ENCODE data around the gene TCAP.
"Not testable (repeated sequence)": the region's sequence is repeated elsewhere in the genome, so short reads cannot be mapped to it uniquely, and the experiment has no call there.

The TCAP gene

DNA sequence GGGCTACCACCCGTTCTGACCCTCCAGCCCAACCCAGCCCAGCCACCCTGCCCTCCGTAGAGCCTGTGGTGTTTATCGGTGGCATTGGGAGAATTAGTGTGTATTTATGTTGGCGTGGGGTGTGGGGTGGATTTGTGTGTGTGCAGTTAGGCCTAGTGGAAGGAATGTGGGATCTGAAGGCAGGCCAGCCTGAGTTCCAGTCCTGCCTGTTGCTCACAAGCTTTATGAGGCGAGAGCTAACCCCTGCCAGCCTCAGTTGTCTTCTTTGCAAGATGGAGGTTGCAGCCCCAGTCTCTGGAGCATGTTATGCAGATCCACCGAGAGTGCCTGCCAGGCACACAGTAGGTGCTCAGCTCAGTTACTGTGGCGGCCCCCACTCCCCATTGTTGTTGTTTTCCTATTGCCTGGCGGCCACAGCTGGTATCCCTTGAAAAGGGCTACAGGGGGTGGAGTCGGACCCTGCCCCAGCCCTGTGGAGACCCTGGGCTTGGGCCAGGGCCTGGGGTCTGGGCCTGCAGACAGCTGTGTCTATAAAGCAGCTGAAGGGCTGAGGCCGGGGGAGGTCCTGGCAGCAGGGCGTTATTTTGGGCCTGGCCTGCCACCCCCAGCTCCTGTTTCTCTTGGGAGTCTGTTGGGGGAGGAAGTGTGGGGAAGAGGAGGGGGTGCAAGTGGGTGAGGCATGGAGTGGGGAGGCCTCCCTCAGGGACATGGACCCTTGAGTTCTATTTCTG, 39.8 kb downstream of the TCAP start:
- no peak for DNase-seq (ENCODE audit: low read depth in 2 of 2)

DNA sequence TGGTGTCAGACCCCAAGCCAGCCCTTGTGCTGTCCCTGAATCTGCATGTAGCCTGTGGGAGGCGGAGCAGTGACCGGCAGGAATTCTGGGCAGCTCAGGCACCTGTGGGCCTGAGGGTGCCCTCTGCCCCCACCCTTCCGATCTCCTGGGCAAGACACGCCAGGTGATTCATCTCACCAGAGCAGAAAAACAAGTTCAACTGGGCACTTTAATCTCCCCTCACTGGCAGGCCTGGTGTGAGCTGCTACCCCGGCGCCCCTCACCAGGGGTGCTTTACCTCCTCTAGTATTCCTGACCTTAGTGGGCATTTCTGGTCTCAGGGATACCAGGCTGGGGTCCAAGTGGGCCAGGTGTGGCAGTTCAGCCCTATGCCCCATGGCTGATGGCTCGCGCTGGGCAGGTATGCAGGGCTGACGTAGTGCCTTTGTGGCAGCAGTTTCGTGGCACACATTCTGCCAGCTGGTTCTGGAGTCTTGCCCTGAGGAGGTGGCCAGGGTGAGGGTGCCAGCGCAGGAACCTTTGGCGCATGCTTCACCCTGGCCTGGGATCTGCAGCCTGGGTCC, 40.7 kb downstream of the TCAP start:
- no peak for DNase-seq (ENCODE audit: low read depth in 2 of 2)

DNA sequence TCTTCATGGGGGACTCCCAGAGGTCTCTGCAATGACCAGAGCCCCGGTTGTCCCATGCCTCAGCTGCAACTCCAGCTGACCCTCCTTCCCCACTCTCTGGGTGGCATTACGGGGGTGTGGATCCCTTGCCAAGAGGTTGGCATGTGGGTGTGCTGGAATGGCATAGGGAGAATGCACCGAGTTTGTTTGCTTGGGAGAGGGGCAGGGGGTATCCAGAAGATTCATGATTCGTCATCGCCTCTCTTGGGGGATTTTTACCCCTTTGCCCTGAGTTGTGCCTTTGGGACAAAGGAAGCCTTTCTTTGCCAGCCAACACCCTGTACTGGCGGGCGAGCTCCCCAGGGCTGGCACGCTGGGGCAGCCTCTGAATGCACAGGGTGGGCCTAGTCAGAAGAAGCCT, 41.2 kb downstream of the TCAP start:
- DNase-seq (ENCODE audit: low read depth in 2 of 2), result no peak

DNA sequence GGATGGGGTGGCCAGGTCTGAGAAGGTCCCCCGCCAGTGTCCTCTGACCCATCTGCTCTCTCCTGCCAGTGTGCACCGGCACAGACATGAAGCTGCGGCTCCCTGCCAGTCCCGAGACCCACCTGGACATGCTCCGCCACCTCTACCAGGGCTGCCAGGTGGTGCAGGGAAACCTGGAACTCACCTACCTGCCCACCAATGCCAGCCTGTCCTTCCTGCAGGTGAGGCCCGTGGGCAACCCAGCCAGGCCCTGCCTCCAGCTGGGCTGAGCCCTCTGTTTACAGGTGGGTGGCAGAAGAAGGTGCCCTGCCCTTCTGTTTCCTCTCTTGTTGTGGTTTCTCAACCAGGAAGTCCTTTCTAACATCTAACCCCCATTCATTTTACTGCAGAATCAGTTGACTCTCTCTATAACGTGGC, 41.8 kb downstream of the TCAP start:
- no peak for DNase-seq (ENCODE audit: low read depth in 2 of 2)

DNA sequence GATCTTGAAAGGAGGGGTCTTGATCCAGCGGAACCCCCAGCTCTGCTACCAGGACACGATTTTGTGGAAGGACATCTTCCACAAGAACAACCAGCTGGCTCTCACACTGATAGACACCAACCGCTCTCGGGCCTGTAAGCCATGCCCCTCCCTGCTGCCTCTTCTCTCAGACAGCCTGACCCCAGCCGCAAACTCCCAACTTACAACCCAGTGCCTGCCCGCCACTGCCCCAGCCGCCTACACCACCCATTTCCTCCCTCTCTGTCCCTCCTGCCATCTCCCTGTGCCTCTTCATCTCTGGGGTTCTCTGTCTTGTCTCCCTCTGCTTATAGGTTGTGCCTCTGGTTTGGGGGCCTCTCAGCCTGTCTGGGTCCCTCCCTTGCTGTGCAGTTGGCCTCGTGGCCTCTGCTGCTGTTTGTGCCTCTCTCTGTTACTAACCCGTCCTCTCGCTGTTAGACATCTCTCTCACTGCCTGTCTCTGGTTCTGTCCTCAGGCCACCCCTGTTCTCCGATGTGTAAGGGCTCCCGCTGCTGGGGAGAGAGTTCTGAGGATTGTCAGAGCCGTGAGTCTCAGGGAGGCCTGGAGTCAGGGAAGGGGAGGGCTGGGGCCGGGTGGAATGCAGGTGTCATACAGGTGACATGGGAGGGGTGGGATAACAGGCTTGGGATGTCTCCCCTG, 44.3 kb downstream of the TCAP start:
- DNase-seq (ENCODE audit: low read depth in 2 of 2), result no peak

DNA sequence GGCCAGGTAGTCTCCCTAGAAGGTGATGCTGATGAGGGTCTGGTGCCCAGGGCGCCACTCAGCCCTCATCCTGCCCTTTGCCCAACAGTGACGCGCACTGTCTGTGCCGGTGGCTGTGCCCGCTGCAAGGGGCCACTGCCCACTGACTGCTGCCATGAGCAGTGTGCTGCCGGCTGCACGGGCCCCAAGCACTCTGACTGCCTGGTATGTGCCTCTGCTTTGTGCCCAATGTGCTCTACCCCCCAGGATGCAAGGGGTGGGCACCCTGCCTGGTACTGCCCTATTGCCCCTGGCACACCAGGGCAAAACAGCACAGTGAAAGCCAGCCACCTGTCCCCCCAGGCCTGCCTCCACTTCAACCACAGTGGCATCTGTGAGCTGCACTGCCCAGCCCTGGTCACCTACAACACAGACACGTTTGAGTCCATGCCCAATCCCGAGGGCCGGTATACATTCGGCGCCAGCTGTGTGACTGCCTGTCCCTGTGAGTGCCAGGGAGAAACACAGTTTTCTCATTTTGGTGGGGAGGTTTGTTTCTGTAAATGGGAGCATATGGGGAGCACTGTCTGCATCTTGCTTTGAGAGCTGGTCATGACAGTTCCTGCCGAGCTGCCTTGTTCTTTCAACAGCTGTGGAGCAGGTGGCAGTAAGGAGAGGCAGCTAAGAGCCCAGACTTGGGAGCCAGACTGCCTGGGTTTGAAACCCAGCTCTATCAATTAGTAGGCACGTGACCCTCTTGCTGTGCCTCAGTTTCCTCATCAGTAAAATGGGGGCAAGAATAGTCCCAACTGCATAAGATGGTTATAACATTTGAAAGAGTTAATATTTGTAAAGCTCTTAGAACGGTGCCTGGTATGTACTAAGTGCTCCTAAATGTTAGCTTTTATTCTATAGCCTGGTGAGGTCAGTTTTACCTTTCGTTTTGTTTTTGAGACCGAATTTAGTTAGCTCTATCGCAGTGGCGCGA, 45.1 kb downstream of the TCAP start:
- no peak for DNase-seq (ENCODE audit: low read depth in 2 of 2)

DNA sequence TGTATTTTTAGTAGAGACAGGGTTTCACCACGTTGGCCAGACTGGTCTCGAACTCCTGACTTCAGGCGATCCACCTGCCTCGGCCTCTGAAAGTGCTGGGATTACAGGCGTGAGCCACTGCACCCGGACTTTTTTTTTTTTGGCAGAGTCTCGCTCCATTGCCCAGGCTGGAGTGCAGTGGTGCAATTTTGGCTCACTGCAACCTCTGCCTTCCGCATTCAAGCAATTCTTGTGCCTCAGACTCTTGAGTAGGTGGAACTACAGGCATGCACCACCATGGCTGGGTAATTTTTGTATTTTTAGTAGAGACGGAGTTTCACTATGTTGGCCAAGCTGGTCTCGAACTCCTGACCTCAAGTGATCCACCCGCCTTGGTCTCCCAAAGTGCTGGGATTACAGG, 45.9 kb downstream of the TCAP start:
- not testable (repeated sequence) for DNase-seq (ENCODE audit: low read depth in 2 of 2)

DNA sequence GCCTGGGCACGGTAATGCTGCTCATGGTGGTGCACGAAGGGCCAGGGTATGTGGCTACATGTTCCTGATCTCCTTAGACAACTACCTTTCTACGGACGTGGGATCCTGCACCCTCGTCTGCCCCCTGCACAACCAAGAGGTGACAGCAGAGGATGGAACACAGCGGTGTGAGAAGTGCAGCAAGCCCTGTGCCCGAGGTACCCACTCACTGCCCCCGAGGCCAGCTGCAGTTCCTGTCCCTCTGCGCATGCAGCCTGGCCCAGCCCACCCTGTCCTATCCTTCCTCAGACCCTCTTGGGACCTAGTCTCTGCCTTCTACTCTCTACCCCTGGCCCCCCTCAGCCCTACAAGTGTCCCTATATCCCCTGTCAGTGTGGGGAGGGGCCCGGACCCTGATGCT, 46.7 kb downstream of the TCAP start:
- no peak for DNase-seq (ENCODE audit: low read depth in 2 of 2)

DNA sequence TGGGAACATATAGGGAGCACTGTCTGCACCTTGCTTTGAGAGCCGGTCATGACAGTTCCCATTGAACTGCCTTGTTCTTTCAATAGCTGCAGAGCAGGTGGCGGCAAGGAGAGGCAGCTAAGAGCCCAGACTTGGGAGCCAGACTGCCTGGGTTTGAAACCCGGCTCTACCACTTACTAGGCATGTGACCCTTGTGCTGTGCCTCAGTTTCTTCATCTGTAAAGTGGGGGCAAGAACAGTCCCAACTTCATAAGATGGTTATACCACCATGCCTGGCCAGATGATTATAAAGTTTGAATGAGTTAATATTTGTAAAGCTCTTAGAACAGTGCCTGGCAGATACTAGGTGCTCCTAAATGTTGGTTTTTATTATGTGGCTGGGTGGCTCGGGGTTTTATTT, 49.1 kb downstream of the TCAP start:
- no peak for DNase-seq (ENCODE audit: low read depth in 2 of 2)

DNA sequence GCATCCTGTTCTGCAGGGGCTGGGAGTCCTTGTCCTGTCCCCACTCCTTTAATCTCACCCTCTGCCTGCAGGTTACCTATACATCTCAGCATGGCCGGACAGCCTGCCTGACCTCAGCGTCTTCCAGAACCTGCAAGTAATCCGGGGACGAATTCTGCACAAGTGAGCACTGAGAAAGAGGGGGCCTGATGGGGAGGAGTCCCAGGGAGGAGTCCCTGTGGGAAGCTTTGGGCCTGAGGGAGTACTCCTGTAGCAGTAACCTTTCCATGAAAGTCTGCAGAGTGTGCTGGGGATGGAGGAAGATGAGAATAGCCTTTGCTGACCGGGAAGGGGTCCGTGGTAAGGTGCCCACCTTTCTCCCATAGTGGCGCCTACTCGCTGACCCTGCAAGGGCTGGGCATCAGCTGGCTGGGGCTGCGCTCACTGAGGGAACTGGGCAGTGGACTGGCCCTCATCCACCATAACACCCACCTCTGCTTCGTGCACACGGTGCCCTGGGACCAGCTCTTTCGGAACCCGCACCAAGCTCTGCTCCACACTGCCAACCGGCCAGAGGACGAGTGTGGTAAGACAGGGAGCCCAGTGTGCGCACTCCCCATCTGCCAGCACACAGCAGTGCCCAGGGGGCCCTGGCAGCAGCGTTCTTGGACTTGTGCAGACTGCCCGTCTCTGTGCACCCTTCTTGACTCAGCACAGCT, 50.4 kb downstream of the TCAP start:
- DNase-seq (ENCODE audit: low read depth in 2 of 2), result no peak

All from stimulated activated CD8-positive, alpha-beta memory T cell treated with anti-CD3 and anti-CD28 coated beads, Interleukin-15, amount 100 ng/mL, for 4 hours (primary cell).